PC-3 (cell line): ENCODE measurements around the gene AMN. TPM values are rescaled to one million over a fixed set of nuclear protein-coding genes. Genes with fewer than 3 reads are reported as not detected.
"Not testable (repeated sequence)": the region's sequence is repeated elsewhere in the genome, so short reads cannot be mapped to it uniquely, and the experiment has no call there.

Source experiments
- ATAC-seq: fragments of 200-7000 bp; cut with Tn5 transposase; 2 replicates; pipeline ENCODE4 v1.9.1; 2020; ENCODE audit warnings: mild to moderate bottlenecking, moderate library complexity
- BruUV-seq: library from RNA; stranded (reverse); fragments of 400-500 nt; replicated peaks from 2 replicates; lab custom pipeline; 2021; lab: Mats Ljungman, UMichigan
- CTCF ChIA-PET: fragments of 300-600 bp; sonication (Branson Sonifier 250); formaldehyde crosslinking; loops from one replicate; lab custom pipeline; 2022; ENCODE audit warnings: antibody characterized with exemption; lab: Charles Lee
- POLR2A ChIA-PET: fragments of 300-600 bp; sonication (Branson Sonifier 250); formaldehyde crosslinking; loops from one replicate; lab custom pipeline; 2022; ENCODE audit warnings: antibody characterized with exemption; ENCODE audit not compliant: unreplicated experiment; lab: Charles Lee
- DNase-seq: peaks from one replicate; pipeline ENCODE4 v3.0.0-alpha.2; 2015
- H2AFZ ChIP-seq: fragments of 300-600 bp; sonication (generic); 2 replicates; pipeline ENCODE4 v1.6.0; 2016; ENCODE audit warnings: antibody characterized with exemption, low read length
- H3F3A ChIP-seq: fragments of 300-600 bp; sonication (generic); one replicate; pipeline ENCODE4 v1.6.0; 2017; ENCODE audit warnings: antibody characterized with exemption, low read length, control low read depth, mild to moderate bottlenecking; ENCODE audit not compliant: unreplicated experiment
- H3K27ac ChIP-seq: fragments of 300-600 bp; sonication (generic); 2 replicates; pipeline ENCODE4 v1.5.1; 2016; ENCODE audit warnings: mild to moderate bottlenecking, low read length
- H3K27me3 ChIP-seq: fragments of 300-600 bp; sonication (generic); 2 replicates; pipeline ENCODE4 v1.6.1; 2016; ENCODE audit warnings: low read length, mixed read lengths
- H3K36me3 ChIP-seq: fragments of 300-600 bp; sonication (generic); 2 replicates; pipeline ENCODE4 v1.6.1; 2016; ENCODE audit warnings: low read depth, mixed run types, low read length, mixed read lengths
- H3K4me1 ChIP-seq: fragments of 300-600 bp; sonication (generic); 2 replicates; pipeline ENCODE4 v1.5.1; 2016; ENCODE audit warnings: low read length; ENCODE audit not compliant: insufficient read depth
- H3K4me2 ChIP-seq: fragments of 300-600 bp; sonication (generic); 2 replicates; pipeline ENCODE4 v1.6.0; 2016; ENCODE audit warnings: low read length
- H3K4me3 ChIP-seq: fragments of 300-600 bp; sonication (generic); 2 replicates; pipeline ENCODE4 v1.5.1; 2016; ENCODE audit warnings: mild to moderate bottlenecking, low read length, mixed read lengths
- H3K79me2 ChIP-seq: fragments of 300-600 bp; sonication (generic); 2 replicates; pipeline ENCODE4 v1.6.1; 2017; ENCODE audit warnings: low read length, mixed read lengths
- H3K9ac ChIP-seq: fragments of 300-600 bp; sonication (generic); 2 replicates; pipeline ENCODE4 v1.6.0; 2016; ENCODE audit warnings: mild to moderate bottlenecking, low read length
- H3K9me2 ChIP-seq: fragments of 300-600 bp; sonication (generic); replicated peaks from 2 replicates; pipeline ENCODE4 v1.6.1; 2016; ENCODE audit warnings: mixed run types, low read length, mixed read lengths
- H3K9me3 ChIP-seq: fragments of 300-600 bp; sonication (generic); 2 replicates; pipeline ENCODE4 v1.6.1; 2016; ENCODE audit warnings: low read length, mixed read lengths
- H4K20me1 ChIP-seq: fragments of 300-600 bp; sonication (generic); 2 replicates; pipeline ENCODE4 v1.6.1; 2016; ENCODE audit warnings: low read length, mixed read lengths
- CTCF ChIP-seq: fragments of 300-600 bp; sonication (generic); conservative IDR thresholded peaks from 2 replicates; pipeline ENCODE4 v1.5.1; 2017; ENCODE audit warnings: antibody characterized with exemption, low read depth, mild to moderate bottlenecking, low read length
- EZH2 ChIP-seq: fragments of 300-600 bp; sonication (generic); IDR thresholded peaks from one replicate; pipeline ENCODE4 v1.6.1; 2017; ENCODE audit warnings: antibody characterized with exemption, mild to moderate bottlenecking, low read length; ENCODE audit not compliant: unreplicated experiment
- EZH2phosphoT487 ChIP-seq: fragments of 300-600 bp; sonication (generic); IDR thresholded peaks from 2 replicates; pipeline ENCODE4 v1.6.1; 2018; ENCODE audit warnings: mild to moderate bottlenecking, antibody characterized with exemption, low read length, borderline replicate concordance
- intact Hi-C: fragments of 100-400 bp; cut with micrococcal nuclease; formaldehyde crosslinking; loops from 2 replicates; pipeline ENCODE4 v1.9.0; 2023
- total RNA-seq: library from RNA; depleted of rRNA; stranded (reverse); fragments of >200 nt; gene quantifications from 2 replicates; pipeline ENCODE4 v1.2.3, GENCODE V29; 2014

The AMN gene
- total RNA-seq, 1 experiment from 2014 or later, result not detected

GRCh38 chr14:102926104-102926503 is 3.6 kb downstream of the AMN start:
- Histone ChIP-seq H3K79me2 (no peaks in the 10 kb centered on the region), H4K20me1 (no peaks in the 10 kb centered on the region), H3K4me2 (no peak overlapping the region), H3K4me3 (no peak overlapping the region), H3K4me1 (0 out of 2 replicates have a peak, but pooled peaks cover 2% of the 10 kb centered on the region), H3F3A (no peaks in the 10 kb centered on the region), H3K9me3 (no peaks in the 10 kb centered on the region), H2AFZ (no peak overlapping the region), H3K36me3 (no peaks in the 10 kb centered on the region), H3K27me3 (peaks cover 5% of the 10 kb centered on the region), H3K9ac (no peak overlapping the region), H3K27ac (no peak overlapping the region), H3K9me2 (no peaks in the 10 kb centered on the region)
- CTCF ChIA-PET, result no interaction called here
- POLR2A ChIA-PET, result no interaction called here
- ATAC-seq, result no peak
- no TSS peak for BruUV-seq
- no peak for DNase-seq
- intact Hi-C loops, result no loop called here
- no peak for TF ChIP-seq EZH2phosphoT487
- TF ChIP-seq CTCF, result no peak
- TF ChIP-seq EZH2, result no peak

GRCh38 chr14:102926840-102927239 is 4.4 kb downstream of the AMN start:
- H3K9me3 ChIP-seq, H2AFZ ChIP-seq, H3K79me2 ChIP-seq, DNase-seq, H4K20me1 ChIP-seq, H3K27ac ChIP-seq, CTCF ChIA-PET, H3F3A ChIP-seq, BruUV-seq, H3K4me2 ChIP-seq, ATAC-seq, POLR2A ChIA-PET, H3K9ac ChIP-seq, H3K27me3 ChIP-seq, H3K4me3 ChIP-seq, intact Hi-C loops, H3K4me1 ChIP-seq, H3K9me2 ChIP-seq, H3K36me3 ChIP-seq: not testable (repeated sequence)

GRCh38 chr14:102927346-102927877 is 4.9 kb downstream of the AMN start:
- TF ChIP-seq EZH2 (no peak), CTCF (no peak), EZH2phosphoT487 (no peak)
- Histone ChIP-seq H3K9me2 (no peaks in the 10 kb centered on the region), H3K4me2 (no peak overlapping the region), H3K4me1 (peaks cover 8% of the 10 kb centered on the region; the same call in 1 of the 2 replicates), H3K27me3 (peaks cover 5% of the 10 kb centered on the region), H3K27ac (no peak overlapping the region), H3K9ac (no peak overlapping the region), H3K79me2 (no peaks in the 10 kb centered on the region), H3F3A (no peaks in the 10 kb centered on the region), H3K9me3 (no peaks in the 10 kb centered on the region), H3K36me3 (no peaks in the 10 kb centered on the region), H2AFZ (no peak overlapping the region), H3K4me3 (no peak overlapping the region), H4K20me1 (no peaks in the 10 kb centered on the region)
- BruUV-seq, result no TSS peak
- DNase-seq (peak; percentile 33), ATAC-seq (no peak)
- intact Hi-C loops, result no loop called here
- POLR2A ChIA-PET, result no interaction called here
- CTCF ChIA-PET, result no interaction called here
